Liver (tissue), 3 donors: Measurements from ENCODE around the gene ITIH4.

Source experiments
- EGR1 ChIP-seq, 2 donors: IDR thresholded peaks; 2 replicates each; pipeline ENCODE4 v1.6.1; 2016 to 2018; ENCODE audit warnings: antibody characterized with exemption in 2 of 2, low read depth in 2 of 2
- FOXA1 ChIP-seq: IDR thresholded peaks from 2 replicates; pipeline ENCODE4 v1.6.1; 2016; ENCODE audit warnings: antibody characterized with exemption
- GABPA ChIP-seq, 2 donors: IDR thresholded peaks in 1 of 2; conservative IDR thresholded peaks in 1 of 2; 2 replicates each; pipeline ENCODE4 v1.6.1; 2016; ENCODE audit warnings: antibody characterized with exemption in 2 of 2, mild to moderate bottlenecking in 1 of 2, moderate library complexity in 1 of 2
- HNF4G ChIP-seq: IDR thresholded peaks from 2 replicates; pipeline ENCODE4 v1.6.1; 2016; ENCODE audit warnings: antibody characterized with exemption
- JUND ChIP-seq, 2 donors: IDR thresholded peaks; 2 replicates each; pipeline ENCODE4 v1.6.1; 2016; ENCODE audit warnings: antibody characterized with exemption in 2 of 2
- MAX ChIP-seq: IDR thresholded peaks from 2 replicates; pipeline ENCODE4 v1.6.1; 2016; ENCODE audit warnings: antibody characterized with exemption
- RXRA ChIP-seq, 2 donors: IDR thresholded peaks; 2 replicates each; pipeline ENCODE4 v1.6.1; 2017 to 2018; ENCODE audit warnings: antibody characterized with exemption in 2 of 2, mild to moderate bottlenecking in 1 of 2
- TAF1 ChIP-seq: conservative IDR thresholded peaks from 2 replicates; pipeline ENCODE4 v1.6.1; 2016; ENCODE audit warnings: antibody characterized with exemption, mild to moderate bottlenecking
- YY1 ChIP-seq: IDR thresholded peaks from 2 replicates; pipeline ENCODE4 v1.6.1; 2016; ENCODE audit warnings: antibody characterized with exemption, mild to moderate bottlenecking
- ZBTB33 ChIP-seq: IDR thresholded peaks from 2 replicates; pipeline ENCODE4 v1.6.1; 2016; ENCODE audit warnings: antibody characterized with exemption
- TF ChIP-seq, protein P1 (sequence below): fragments of 150-350 bp; IDR thresholded peaks from 2 replicates; pipeline ENCODE4 v1.5.1; 2017; ENCODE audit warnings: improper control_type of control experiment, low read depth, low read length; ENCODE audit not compliant: missing input control
- TF ChIP-seq, protein P2 (sequence below): IDR thresholded peaks from 2 replicates; pipeline ENCODE4 v1.6.1; 2016; ENCODE audit warnings: antibody characterized with exemption, mild to moderate bottlenecking
- donor health status: healthy.
- donor health status: healthy.

- TF ChIP-seq, protein P1, sequence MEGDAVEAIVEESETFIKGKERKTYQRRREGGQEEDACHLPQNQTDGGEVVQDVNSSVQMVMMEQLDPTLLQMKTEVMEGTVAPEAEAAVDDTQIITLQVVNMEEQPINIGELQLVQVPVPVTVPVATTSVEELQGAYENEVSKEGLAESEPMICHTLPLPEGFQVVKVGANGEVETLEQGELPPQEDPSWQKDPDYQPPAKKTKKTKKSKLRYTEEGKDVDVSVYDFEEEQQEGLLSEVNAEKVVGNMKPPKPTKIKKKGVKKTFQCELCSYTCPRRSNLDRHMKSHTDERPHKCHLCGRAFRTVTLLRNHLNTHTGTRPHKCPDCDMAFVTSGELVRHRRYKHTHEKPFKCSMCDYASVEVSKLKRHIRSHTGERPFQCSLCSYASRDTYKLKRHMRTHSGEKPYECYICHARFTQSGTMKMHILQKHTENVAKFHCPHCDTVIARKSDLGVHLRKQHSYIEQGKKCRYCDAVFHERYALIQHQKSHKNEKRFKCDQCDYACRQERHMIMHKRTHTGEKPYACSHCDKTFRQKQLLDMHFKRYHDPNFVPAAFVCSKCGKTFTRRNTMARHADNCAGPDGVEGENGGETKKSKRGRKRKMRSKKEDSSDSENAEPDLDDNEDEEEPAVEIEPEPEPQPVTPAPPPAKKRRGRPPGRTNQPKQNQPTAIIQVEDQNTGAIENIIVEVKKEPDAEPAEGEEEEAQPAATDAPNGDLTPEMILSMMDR: no peak
- no peak for TF ChIP-seq HNF4G
- TF ChIP-seq, protein P2, sequence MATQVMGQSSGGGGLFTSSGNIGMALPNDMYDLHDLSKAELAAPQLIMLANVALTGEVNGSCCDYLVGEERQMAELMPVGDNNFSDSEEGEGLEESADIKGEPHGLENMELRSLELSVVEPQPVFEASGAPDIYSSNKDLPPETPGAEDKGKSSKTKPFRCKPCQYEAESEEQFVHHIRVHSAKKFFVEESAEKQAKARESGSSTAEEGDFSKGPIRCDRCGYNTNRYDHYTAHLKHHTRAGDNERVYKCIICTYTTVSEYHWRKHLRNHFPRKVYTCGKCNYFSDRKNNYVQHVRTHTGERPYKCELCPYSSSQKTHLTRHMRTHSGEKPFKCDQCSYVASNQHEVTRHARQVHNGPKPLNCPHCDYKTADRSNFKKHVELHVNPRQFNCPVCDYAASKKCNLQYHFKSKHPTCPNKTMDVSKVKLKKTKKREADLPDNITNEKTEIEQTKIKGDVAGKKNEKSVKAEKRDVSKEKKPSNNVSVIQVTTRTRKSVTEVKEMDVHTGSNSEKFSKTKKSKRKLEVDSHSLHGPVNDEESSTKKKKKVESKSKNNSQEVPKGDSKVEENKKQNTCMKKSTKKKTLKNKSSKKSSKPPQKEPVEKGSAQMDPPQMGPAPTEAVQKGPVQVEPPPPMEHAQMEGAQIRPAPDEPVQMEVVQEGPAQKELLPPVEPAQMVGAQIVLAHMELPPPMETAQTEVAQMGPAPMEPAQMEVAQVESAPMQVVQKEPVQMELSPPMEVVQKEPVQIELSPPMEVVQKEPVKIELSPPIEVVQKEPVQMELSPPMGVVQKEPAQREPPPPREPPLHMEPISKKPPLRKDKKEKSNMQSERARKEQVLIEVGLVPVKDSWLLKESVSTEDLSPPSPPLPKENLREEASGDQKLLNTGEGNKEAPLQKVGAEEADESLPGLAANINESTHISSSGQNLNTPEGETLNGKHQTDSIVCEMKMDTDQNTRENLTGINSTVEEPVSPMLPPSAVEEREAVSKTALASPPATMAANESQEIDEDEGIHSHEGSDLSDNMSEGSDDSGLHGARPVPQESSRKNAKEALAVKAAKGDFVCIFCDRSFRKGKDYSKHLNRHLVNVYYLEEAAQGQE: no peak
- no peak for TF ChIP-seq JUND (IDR thresholded peaks at IDR 0.05)
- TF ChIP-seq FOXA1: no peak
- TF ChIP-seq EGR1 (IDR thresholded peaks at IDR 0.05; ENCODE audit: low read depth in 2 of 2): no peak
- no peak for TF ChIP-seq MAX
- TF ChIP-seq GABPA (IDR thresholded peaks at IDR 0.05 in 1 of 2, conservative IDR thresholded peaks at IDR 0.05 in 1 of 2): no peak
- TF ChIP-seq ZBTB33: no peak
- no peak for TF ChIP-seq RXRA (IDR thresholded peaks at IDR 0.05)
- TF ChIP-seq TAF1: no peak
- no peak for TF ChIP-seq YY1
These were observed 13.3 kb downstream of the ITIH4 start for GRCh38 chr3:52817221-52817620.
